COR-L47 (cell line): Measurements from ENCODE around the gene TREML4.

Experiments used
- DNase-seq: peaks from one replicate; lab custom pipeline; 2025; lab: John Stamatoyannopoulos, UW

The TREML4 gene

GRCh38 chr6:41286544-41287346 lies 58.6 kb downstream of the TREML4 start, which contains the start of gene TREM1:
TSS of gene TREM1 (minus strand) at chr6:41286682. CDS start at chr6:41286655, 27 bp downstream.
- no peak for DNase-seq

- DNase-seq = peak; percentile 49
These were observed 60.0 kb downstream of the TREML4 start for GRCh38 chr6:41288030-41288753.
